ENCODE data around the gene LPIN3.

DNA sequence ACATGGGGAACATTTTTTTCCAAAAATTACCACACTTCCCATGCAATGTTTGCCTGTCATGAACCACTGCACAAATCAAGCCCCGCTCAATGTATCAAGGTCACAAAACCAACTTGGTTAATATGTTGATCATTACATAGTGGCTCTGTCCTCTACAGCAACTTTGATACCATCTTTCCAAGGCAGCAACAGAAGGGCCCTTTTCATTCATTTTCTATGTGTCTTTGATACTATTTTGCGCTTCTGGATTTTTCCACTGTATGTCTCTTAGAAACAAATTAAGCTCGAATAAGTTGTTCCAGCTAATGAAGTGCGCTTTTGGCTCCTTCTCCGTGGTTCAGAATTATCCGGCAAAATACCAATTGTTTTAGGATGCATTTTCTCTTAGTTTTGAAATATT is 24.6 kb upstream of the LPIN3 start:
- TF ChIP-seq, protein P1, sequence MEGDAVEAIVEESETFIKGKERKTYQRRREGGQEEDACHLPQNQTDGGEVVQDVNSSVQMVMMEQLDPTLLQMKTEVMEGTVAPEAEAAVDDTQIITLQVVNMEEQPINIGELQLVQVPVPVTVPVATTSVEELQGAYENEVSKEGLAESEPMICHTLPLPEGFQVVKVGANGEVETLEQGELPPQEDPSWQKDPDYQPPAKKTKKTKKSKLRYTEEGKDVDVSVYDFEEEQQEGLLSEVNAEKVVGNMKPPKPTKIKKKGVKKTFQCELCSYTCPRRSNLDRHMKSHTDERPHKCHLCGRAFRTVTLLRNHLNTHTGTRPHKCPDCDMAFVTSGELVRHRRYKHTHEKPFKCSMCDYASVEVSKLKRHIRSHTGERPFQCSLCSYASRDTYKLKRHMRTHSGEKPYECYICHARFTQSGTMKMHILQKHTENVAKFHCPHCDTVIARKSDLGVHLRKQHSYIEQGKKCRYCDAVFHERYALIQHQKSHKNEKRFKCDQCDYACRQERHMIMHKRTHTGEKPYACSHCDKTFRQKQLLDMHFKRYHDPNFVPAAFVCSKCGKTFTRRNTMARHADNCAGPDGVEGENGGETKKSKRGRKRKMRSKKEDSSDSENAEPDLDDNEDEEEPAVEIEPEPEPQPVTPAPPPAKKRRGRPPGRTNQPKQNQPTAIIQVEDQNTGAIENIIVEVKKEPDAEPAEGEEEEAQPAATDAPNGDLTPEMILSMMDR (IDR thresholded peaks at IDR 0.05), result no peak
- TF ChIP-seq POLR2A (IDR thresholded peaks at IDR 0.05), result no peak

Data from upper lobe of left lung (tissue), 4 donors.